Measurements from ENCODE around the gene ATP13A5.

- TF ChIP-seq CTCF (IDR thresholded peaks at IDR 0.05; ENCODE audit: low read depth, low read length, poor library complexity, severe bottlenecking) = no peak
- TF ChIP-seq EZH2phosphoT487 (IDR thresholded peaks at IDR 0.05; ENCODE audit: borderline replicate concordance, low read length) = no peak
Observed at GRCh38 chr3:193250492-193250891, 128.1 kb downstream of the ATP13A5 start.

Measured in DOHH2 (cell line).